HCT116 (cell line): ENCODE measurements around the gene GRIP2. TPM values are rescaled to one million over a fixed set of nuclear protein-coding genes. Genes with fewer than 3 reads are reported as not detected.

Source experiments
- ATAC-seq: fragments of 200-7000 bp; cut with Tn5 transposase; 2 replicates; pipeline ENCODE4 v1.9.1; 2020; ENCODE audit warnings: mild to moderate bottlenecking, moderate library complexity
- BruUV-seq: library from RNA; stranded (reverse); fragments of 400-500 nt; replicated peaks from 2 replicates; lab custom pipeline; 2021; lab: Mats Ljungman, UMichigan
- CTCF ChIA-PET: fragments of 300-600 bp; sonication (Branson Sonifier 250); formaldehyde crosslinking; loops from one replicate; lab custom pipeline; 2021; ENCODE audit warnings: antibody characterized with exemption; lab: Charles Lee
- POLR2A ChIA-PET: fragments of 300-600, 350-600 bp; sonication (Branson Sonifier 250); formaldehyde crosslinking; loops from one replicate; lab custom pipeline; 2021; ENCODE audit warnings: antibody characterized with exemption; lab: Charles Lee
- RAD21 ChIA-PET, 2 experiments: fragments of 300-600 bp; sonication (Branson Sonifier 250); formaldehyde crosslinking; loops; one replicate each; lab custom pipeline; 2023; ENCODE audit warnings: low total read pairs in 2 of 2; ENCODE audit not compliant: uncharacterized antibody in 2 of 2, unreplicated experiment in 2 of 2, low non-redundant PET in 1 of 2; lab: Charles Lee
- DNase-seq: peaks from one replicate; pipeline ENCODE4 v3.0.0-alpha.2; 2010; ENCODE audit warnings: low read depth, low spot score
- H2AFZ ChIP-seq: fragments of 200-600 bp; shearing (Covaris generic), sonication (generic); 2 replicates; pipeline ENCODE4 v1.6.1; 2017; ENCODE audit warnings: low read depth, mixed run types, mixed read lengths, antibody characterized with exemption, low read length; ENCODE audit not compliant: poor library complexity, severe bottlenecking
- H3K27ac ChIP-seq: 2 replicates; pipeline ENCODE4 v1.5.1; 2012; ENCODE audit warnings: low read depth, low read length
- H3K27me3 ChIP-seq: fragments of 200-600 bp; sonication (generic); 2 replicates; pipeline ENCODE4 v1.6.1; 2016; ENCODE audit warnings: mixed run types, low read length, mixed read lengths; ENCODE audit not compliant: insufficient read depth
- H3K36me3 ChIP-seq, 2 experiments: fragments of 200-500 bp in 1 of 2; fragments of 200-600 bp in 1 of 2; sonication (Bioruptor generic) in 1 of 2; sonication (generic) in 1 of 2; 2 replicates each; pipeline versions ENCODE4 v1.5.1 to v1.6.1; 2014 to 2016; ENCODE audit warnings: low read length in 2 of 2, inconsistent platforms in 1 of 2, mixed read lengths in 1 of 2, mixed run types in 1 of 2; ENCODE audit not compliant: insufficient read depth in 2 of 2, control insufficient read depth in 1 of 2
- H3K4me1 ChIP-seq, 2 experiments: fragments of 200-600 bp in 1 of 2; sonication (generic) in 1 of 2; 2 replicates each; pipeline versions ENCODE4 v1.5.1 to v1.6.1; 2012 to 2017; ENCODE audit warnings: low read length in 2 of 2, inconsistent platforms in 1 of 2, mild to moderate bottlenecking in 1 of 2, mixed read lengths in 1 of 2, mixed run types in 1 of 2, moderate library complexity in 1 of 2; ENCODE audit not compliant: insufficient read depth in 2 of 2, control insufficient read depth in 1 of 2
- H3K4me2 ChIP-seq: fragments of 200-600 bp; sonication (generic); 2 replicates; pipeline ENCODE4 v1.6.1; 2017; ENCODE audit warnings: mixed run types, low read length, mixed read lengths
- H3K4me3 ChIP-seq, 2 experiments: fragments of 200-600 bp in 1 of 2; sonication (generic) in 1 of 2; replicated peaks in 1 of 2; 2 replicates each; pipeline ENCODE4 v1.5.1; 2011 to 2016; ENCODE audit warnings: low read length in 2 of 2, control low read depth in 1 of 2, low read depth in 1 of 2, mild to moderate bottlenecking in 1 of 2, mixed read lengths in 1 of 2, mixed run types in 1 of 2
- H3K79me2 ChIP-seq: fragments of 200-600 bp; sonication (generic); 2 replicates; pipeline ENCODE4 v1.6.1; 2017; ENCODE audit warnings: mild to moderate bottlenecking, mixed run types, low read length, moderate library complexity, mixed read lengths; ENCODE audit not compliant: insufficient read depth
- H3K9ac ChIP-seq: fragments of 200-600 bp; sonication (generic); 2 replicates; pipeline ENCODE4 v1.6.1; 2016; ENCODE audit warnings: low read length, mixed read lengths
- H3K9me2 ChIP-seq: fragments of 200-600 bp; sonication (generic), shearing (Covaris generic); 2 replicates; pipeline ENCODE4 v1.6.1; 2017; ENCODE audit warnings: mixed run types, mild to moderate bottlenecking, moderate library complexity; ENCODE audit not compliant: insufficient read depth
- H3K9me3 ChIP-seq, 2 experiments: fragments of 200-500 bp in 1 of 2; fragments of 200-600 bp in 1 of 2; sonication (Bioruptor generic) in 1 of 2; sonication (generic) in 1 of 2; 2 replicates each; pipeline ENCODE4 v1.6.1; 2014 to 2017; ENCODE audit warnings: low read length in 2 of 2, mixed read lengths in 2 of 2, inconsistent platforms in 1 of 2, low read depth in 1 of 2, mild to moderate bottlenecking in 1 of 2, mixed run types in 1 of 2, moderate library complexity in 1 of 2; ENCODE audit not compliant: control insufficient read depth in 1 of 2, insufficient read depth in 1 of 2
- H4K20me1 ChIP-seq: fragments of 200-600 bp; sonication (generic), shearing (Covaris generic); 2 replicates; pipeline ENCODE4 v1.6.1; 2017; ENCODE audit warnings: mixed run types, mild to moderate bottlenecking, moderate library complexity; ENCODE audit not compliant: insufficient read depth
- ATF3 ChIP-seq: IDR thresholded peaks from 2 replicates; pipeline ENCODE4 v1.6.1; 2012
- JUND ChIP-seq: IDR thresholded peaks from 2 replicates; pipeline ENCODE4 v1.6.1; 2012
- REST ChIP-seq: IDR thresholded peaks from 2 replicates; pipeline ENCODE4 v1.6.1; 2012; ENCODE audit warnings: low read depth
- SP1 ChIP-seq: IDR thresholded peaks from 2 replicates; pipeline ENCODE4 v1.6.1; 2012; ENCODE audit warnings: low read depth
- ZFX ChIP-seq: fragments of 450-650 bp; IDR thresholded peaks from 2 replicates; pipeline ENCODE4 v1.6.1; 2017
- intact Hi-C: fragments of 100-400 bp; cut with micrococcal nuclease; formaldehyde crosslinking; loops from 2 replicates; pipeline ENCODE4 v1.10.0; 2022
- total RNA-seq: library from RNA; stranded (reverse); gene quantifications from one replicate; pipeline ENCODE4 v1.2.1, GENCODE V29; 2021; ENCODE audit not compliant: unreplicated experiment

GRIP2 gene
- total RNA-seq, 1 experiment from 2014 or later, result 0.34 TPM

- TF ChIP-seq ZFX (no peak), JUND (no peak), REST (no peak)
Measured at GRCh38 chr3:14440168-14440518, 100.0 kb downstream of the GRIP2 start (continued).

GRCh38 chr3:14439501-14440167, 100.5 kb downstream of the GRIP2 start:
- Histone ChIP-seq H2AFZ (no peak overlapping the region), H3K36me3 (no peaks in the 10 kb centered on the region), H3K9me3 (no peaks in the 10 kb centered on the region), H3K27ac (no peak overlapping the region), H4K20me1 (peaks cover 5% of the 10 kb centered on the region; the same call in 1 of the 2 replicates), H3K79me2 (peaks cover 67% of the 10 kb centered on the region), H3K4me2 (peak overlapping the region; percentile 41), H3K9me2 (no peaks in the 10 kb centered on the region), H3K27me3 (no peaks in the 10 kb centered on the region), H3K9ac (no peak overlapping the region)
- ATAC-seq (peak; percentile 45), DNase-seq (no peak)
- BruUV-seq, result no TSS peak
- RAD21 ChIA-PET, result no interaction called here
- intact Hi-C loops, result no loop called here
- CTCF ChIA-PET, result no interaction called here
- POLR2A ChIA-PET, result no interaction called here
- TF ChIP-seq SP1, result no peak
- TF ChIP-seq ATF3, result no peak
- TF ChIP-seq REST, result no peak
- TF ChIP-seq, all 23 proteins: peak for 0
- H3K4me1 ChIP-seq, result peaks cover 36 to 48% of the 10 kb centered on the region in 2 experiments
- H3K4me3 ChIP-seq, result no peak overlapping the region

Other genes with a start within 250 kb of the GRIP2 start
- 36.3 TPM for gene SLC6A6, start 137.7 kb downstream of the GRIP2 start, total RNA-seq
- 15.6 TPM for gene CCDC174, start 111.4 kb upstream of the GRIP2 start, total RNA-seq
- gene C3orf20, start 134.8 kb upstream of the GRIP2 start, total RNA-seq, result 0.20 TPM